ENCODE data around the gene RIOX2. TPM values are rescaled to one million over a fixed set of nuclear protein-coding genes. Genes with fewer than 3 reads are reported as not detected.

RIOX2 gene
- total and polyA plus RNA-seq, 2 of the 13 experiments (the other 11 are each of a cell fraction or from before 2014, with no cell fraction given) = 19.9 to 43.3 TPM

DNA sequence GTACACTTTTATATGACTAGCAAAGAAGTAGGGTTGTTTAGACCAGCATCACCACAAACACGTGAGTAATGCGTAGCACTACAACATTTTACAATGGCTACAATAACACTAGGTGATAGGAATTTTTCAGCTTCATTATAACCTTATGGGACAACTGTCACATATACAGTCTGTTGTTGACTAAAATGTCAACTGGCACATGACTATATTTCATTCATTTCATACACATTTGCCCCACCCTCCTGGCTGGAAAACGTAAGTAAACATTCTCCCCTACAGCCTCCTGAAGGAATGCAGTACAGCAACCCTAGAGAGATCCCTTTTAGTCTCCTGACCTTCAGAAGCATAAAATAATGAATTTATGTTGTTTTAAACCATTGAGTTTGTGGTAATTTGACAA, 16.2 kb downstream of the RIOX2 start:
- TF ChIP-seq PAXIP1 (CRISPR knock-in tag; conservative IDR thresholded peaks at IDR 0.05) (no peak), ZNF883 (CRISPR knock-in tag; IDR thresholded peaks at IDR 0.05; ENCODE audit: not compliant biosample characterization) (no peak), ZZZ3 (CRISPR knock-in tag; IDR thresholded peaks at IDR 0.05; ENCODE audit: borderline replicate concordance) (no peak), HMG20B (CRISPR knock-in tag; conservative IDR thresholded peaks at IDR 0.05) (no peak)
- WGBS (ENCODE audit: low lambda C conversion rate) = 97% methylated on average over 3 of the region's 3 CpGs
- FAIRE-seq = no peak
- H4K20me1 ChIP-seq (ENCODE audit: insufficient read depth, low read length) = no peaks in the 10 kb centered on the region
- no peak overlapping the region for H3K4me3 ChIP-seq (replicated peaks in 1 of 3; ENCODE audit: insufficient read depth in 1 of 3, low read depth in 2 of 3, low read length in 3 of 3)
- ChIA-PET CTCF (ENCODE audit: low intra/inter-chr PET ratio, low total read pairs) (no interaction called here), POLR2A (no interaction called here)
- no peaks in the 10 kb centered on the region for H3K79me2 ChIP-seq (ENCODE audit: insufficient read depth, low read length)
- intact Hi-C loops (cut with micrococcal nuclease; ENCODE audit: unreplicated experiment) (no loop called here), in situ Hi-C loops (cut with HindIII; ENCODE audit: extremely low pct_ligation_motif_present, low pct_unique_long_range_greater_than_20kb) (no loop called here)
- no peak for ATAC-seq
- DNase-seq (ENCODE audit: low spot score) = no peak
- H2AFZ ChIP-seq (ENCODE audit: low read length) = no peak overlapping the region
- no peak overlapping the region for H3K27ac ChIP-seq (ENCODE audit: extremely low read length, insufficient read depth, low read length)
- no TSS peak for BruUV-seq (replicated peaks)
- peaks cover 24 to 80% of the 10 kb centered on the region in 2 experiments for H3K36me3 ChIP-seq (replicated peaks in 1 of 2; ENCODE audit: control insufficient read depth in 1 of 2, insufficient read depth in 2 of 2, low read length in 2 of 2)
- H3K9me3 ChIP-seq (ENCODE audit: low read length) = no peaks in the 10 kb centered on the region
- no peaks in the 10 kb centered on the region for H3K4me1 ChIP-seq (ENCODE audit: insufficient read depth, low read length)
- H3K9ac ChIP-seq (ENCODE audit: insufficient read depth, low read depth, low read length) = no peak overlapping the region
- H3K27me3 ChIP-seq (ENCODE audit: control insufficient read depth in 1 of 2, insufficient read depth in 2 of 2, low read length in 2 of 2) = no peaks in the 10 kb centered on the region
- H3K4me2 ChIP-seq (ENCODE audit: low read depth, low read length) = no peak overlapping the region

DNA sequence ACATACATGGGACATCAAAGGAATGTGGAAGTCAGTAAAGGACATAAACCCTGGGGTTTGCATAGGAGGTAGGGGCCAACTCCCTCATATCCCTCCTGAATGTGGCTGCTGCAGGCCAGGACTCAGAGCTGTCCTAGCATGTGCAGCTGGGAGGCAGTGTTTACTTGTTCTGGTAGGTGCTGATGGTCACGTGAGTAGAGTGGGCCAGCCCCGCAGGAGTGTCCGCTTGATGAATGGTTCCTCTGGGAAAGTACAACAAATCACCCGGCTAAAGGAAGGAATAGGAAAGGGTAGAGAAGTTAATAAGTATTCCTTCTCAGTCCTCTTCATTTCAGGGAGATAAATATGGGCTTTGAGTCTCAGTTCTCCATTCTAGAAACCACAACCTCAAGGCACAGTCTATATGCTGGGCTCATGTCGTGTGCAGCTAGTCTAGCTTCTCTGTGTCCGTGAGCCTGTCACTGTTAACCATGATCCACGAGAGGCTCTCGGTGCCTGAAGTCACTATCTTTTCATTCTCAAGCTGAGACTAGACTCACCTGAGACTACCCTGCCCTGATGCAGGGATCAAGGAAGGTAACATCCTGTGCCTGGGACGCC, 17.9 kb downstream of the RIOX2 start:
- Histone ChIP-seq H3K4me3 (replicated peaks in 1 of 3; ENCODE audit: insufficient read depth in 1 of 3, low read depth in 2 of 3, low read length in 3 of 3) (no peak overlapping the region), H3K36me3 (replicated peaks in 1 of 2; ENCODE audit: control insufficient read depth in 1 of 2, insufficient read depth in 2 of 2, low read length in 2 of 2) (peaks cover 30 to 82% of the 10 kb centered on the region in 2 experiments), H3K27me3 (ENCODE audit: control insufficient read depth in 1 of 2, insufficient read depth in 2 of 2, low read length in 2 of 2) (no peaks in the 10 kb centered on the region), H3K79me2 (ENCODE audit: insufficient read depth, low read length) (no peaks in the 10 kb centered on the region), H4K20me1 (ENCODE audit: insufficient read depth, low read length) (no peaks in the 10 kb centered on the region), H3K9me3 (ENCODE audit: low read length) (no peaks in the 10 kb centered on the region), H3K4me1 (ENCODE audit: insufficient read depth, low read length) (no peaks in the 10 kb centered on the region), H3K9ac (ENCODE audit: insufficient read depth, low read depth, low read length) (no peak overlapping the region), H2AFZ (ENCODE audit: low read length) (no peak overlapping the region), H3K4me2 (ENCODE audit: low read depth, low read length) (no peak overlapping the region), H3K27ac (ENCODE audit: extremely low read length, insufficient read depth, low read length) (no peak overlapping the region)
- in situ Hi-C loops (cut with HindIII; ENCODE audit: extremely low pct_ligation_motif_present, low pct_unique_long_range_greater_than_20kb) = no loop called here
- ChIA-PET CTCF (ENCODE audit: low intra/inter-chr PET ratio, low total read pairs) (no interaction called here), POLR2A (no interaction called here)
- intact Hi-C loops (cut with micrococcal nuclease; ENCODE audit: unreplicated experiment) = no loop called here
- 95% methylated on average over 9 of the region's 9 CpGs for WGBS (ENCODE audit: low lambda C conversion rate)
- BruUV-seq (replicated peaks) = no TSS peak
- ATAC-seq = peak; percentile 54
- TF ChIP-seq, protein P1, sequence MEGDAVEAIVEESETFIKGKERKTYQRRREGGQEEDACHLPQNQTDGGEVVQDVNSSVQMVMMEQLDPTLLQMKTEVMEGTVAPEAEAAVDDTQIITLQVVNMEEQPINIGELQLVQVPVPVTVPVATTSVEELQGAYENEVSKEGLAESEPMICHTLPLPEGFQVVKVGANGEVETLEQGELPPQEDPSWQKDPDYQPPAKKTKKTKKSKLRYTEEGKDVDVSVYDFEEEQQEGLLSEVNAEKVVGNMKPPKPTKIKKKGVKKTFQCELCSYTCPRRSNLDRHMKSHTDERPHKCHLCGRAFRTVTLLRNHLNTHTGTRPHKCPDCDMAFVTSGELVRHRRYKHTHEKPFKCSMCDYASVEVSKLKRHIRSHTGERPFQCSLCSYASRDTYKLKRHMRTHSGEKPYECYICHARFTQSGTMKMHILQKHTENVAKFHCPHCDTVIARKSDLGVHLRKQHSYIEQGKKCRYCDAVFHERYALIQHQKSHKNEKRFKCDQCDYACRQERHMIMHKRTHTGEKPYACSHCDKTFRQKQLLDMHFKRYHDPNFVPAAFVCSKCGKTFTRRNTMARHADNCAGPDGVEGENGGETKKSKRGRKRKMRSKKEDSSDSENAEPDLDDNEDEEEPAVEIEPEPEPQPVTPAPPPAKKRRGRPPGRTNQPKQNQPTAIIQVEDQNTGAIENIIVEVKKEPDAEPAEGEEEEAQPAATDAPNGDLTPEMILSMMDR (CRISPR knock-in tag; IDR thresholded peaks at IDR 0.05) = peak; percentile 24
- TF ChIP-seq STAG1 (CRISPR knock-in tag; IDR thresholded peaks at IDR 0.05) = peak; percentile 35
- no peak for TF ChIP-seq ZNF652 (CRISPR knock-in tag; IDR thresholded peaks at IDR 0.05; ENCODE audit: borderline replicate concordance, low read depth)
- no peak for TF ChIP-seq YEATS2 (CRISPR knock-in tag; IDR thresholded peaks at IDR 0.05; ENCODE audit: borderline replicate concordance)
- TF ChIP-seq SMAD9 (CRISPR knock-in tag; IDR thresholded peaks at IDR 0.05) = no peak
- no peak for TF ChIP-seq ZBTB38 (CRISPR knock-in tag; IDR thresholded peaks at IDR 0.05)
- TF ChIP-seq RARG (CRISPR knock-in tag; IDR thresholded peaks at IDR 0.05; ENCODE audit: low read depth) = no peak
- FAIRE-seq = no peak
- DNase-seq (ENCODE audit: low spot score) = no peak

All from HepG2 (cell line).